AG10803 (cell line): ENCODE measurements around the gene TSPAN14.

Experiments
- DNase-seq: peaks from one replicate; pipeline ENCODE4 v3.0.0; 2010; ENCODE audit warnings: low read depth
- H3K4me3 ChIP-seq: 2 replicates; pipeline ENCODE4 v1.5.1; 2011; ENCODE audit warnings: mild to moderate bottlenecking, low read length, control low read depth
- CTCF ChIP-seq: conservative IDR thresholded peaks from 2 replicates; pipeline ENCODE4 v1.5.1; 2011; ENCODE audit warnings: mild to moderate bottlenecking, low read length, control low read depth, inconsistent platforms

The TSPAN14 gene

GRCh38 chr10:80453842-80454512, at the start of gene TSPAN14:
Gene TSPAN14 (plus strand): TSS chr10:80454310. CDS start chr10:80489234, 34,924 bp downstream.
- TF ChIP-seq CTCF: no peak
- peak within 1 kb of the TSS; percentile 82 for H3K4me3 ChIP-seq
- DNase-seq: peak; percentile 84

- no peak for DNase-seq
- H3K4me3 ChIP-seq: no peak overlapping the region
- no peak for TF ChIP-seq CTCF
Observed at GRCh38 chr10:80405035-80405434, 49.1 kb upstream of the TSPAN14 start.

GRCh38 chr10:80405626-80406025, 48.5 kb upstream of the TSPAN14 start:
- DNase-seq: no peak
- no peak for TF ChIP-seq CTCF
- H3K4me3 ChIP-seq: no peak overlapping the region

GRCh38 chr10:80406204-80406603, 47.9 kb upstream of the TSPAN14 start:
- DNase-seq: no peak
- TF ChIP-seq CTCF: no peak
- H3K4me3 ChIP-seq: no peak overlapping the region

GRCh38 chr10:80407812-80408241, 46.3 kb upstream of the TSPAN14 start:
- DNase-seq: no peak
- peak overlapping the region; percentile 26; the same call in 1 of the 2 replicates for H3K4me3 ChIP-seq
- no peak for TF ChIP-seq CTCF

GRCh38 chr10:80408242-80409101, 45.6 kb upstream of the TSPAN14 start, which contains the start of gene PRXL2A:
Gene PRXL2A (plus strand): TSS chr10:80408551. CDS start chr10:80420468, 11,917 bp downstream.
- DNase-seq: no peak

More at GRCh38 chr10:80408242-80409101, 45.6 kb upstream of the TSPAN14 start, which contains the start of gene PRXL2A:
- no peak for TF ChIP-seq CTCF
- H3K4me3 ChIP-seq: peak within 1 kb of the TSS; percentile 26
